Inferior parietal cortex (tissue), 1 donor: ENCODE measurements around the gene PATZ1.

ENCODE experiments used
- DNase-seq: peaks from one replicate; pipeline ENCODE4 v3.0.0-alpha.2; 2016; ENCODE audit errors: extremely low spot score

PATZ1 gene

GRCh38 chr22:31313366-31314147 is 32.6 kb downstream of the PATZ1 start:
- peak; percentile 85 for DNase-seq

GRCh38 chr22:31308181-31308580 is 38.0 kb downstream of the PATZ1 start:
- DNase-seq, result no peak

GRCh38 chr22:31305194-31305593 is 41.0 kb downstream of the PATZ1 start:
- no peak for DNase-seq

GRCh38 chr22:31302537-31302936 is 43.6 kb downstream of the PATZ1 start:
- DNase-seq, result no peak

GRCh38 chr22:31302006-31302405 is 44.1 kb downstream of the PATZ1 start:
- DNase-seq, result no peak

- no peak for DNase-seq
Measured at GRCh38 chr22:31300896-31301295, 45.2 kb downstream of the PATZ1 start.

GRCh38 chr22:31295831-31296657 is 50.1 kb downstream of the PATZ1 start:
- no peak for DNase-seq

- no peak for DNase-seq
Measured at GRCh38 chr22:31295360-31295759, 50.8 kb downstream of the PATZ1 start.

- DNase-seq, result peak; percentile 93
Measured at GRCh38 chr22:31292236-31292989, 53.7 kb downstream of the PATZ1 start, which contains the start of gene PIK3IP1. TSS of gene PIK3IP1 (minus strand) at chr22:31292488. CDS start at chr22:31292344, 144 bp downstream.

GRCh38 chr22:31291481-31292235 is 54.5 kb downstream of the PATZ1 start:
- no peak for DNase-seq

GRCh38 chr22:31290494-31291471 is 55.4 kb downstream of the PATZ1 start:
- peak; percentile 93 for DNase-seq

- DNase-seq, result no peak
Measured at GRCh38 chr22:31289344-31289743, 56.8 kb downstream of the PATZ1 start.

GRCh38 chr22:31288496-31289240 is 57.5 kb downstream of the PATZ1 start:
- DNase-seq, result no peak

GRCh38 chr22:31287818-31288495 is 58.2 kb downstream of the PATZ1 start:
- DNase-seq, result no peak

GRCh38 chr22:31286360-31287255 is 59.5 kb downstream of the PATZ1 start:
- DNase-seq, result no peak

- no peak for DNase-seq
Measured at GRCh38 chr22:31284281-31285155, 61.6 kb downstream of the PATZ1 start.
